Osteoblast (primary cell): Measurements from ENCODE around the gene LOXL3. TPM values are rescaled to one million over a fixed set of nuclear protein-coding genes. Genes with fewer than 3 reads are reported as not detected.

ENCODE experiments used
- DNase-seq: peaks from one replicate; pipeline ENCODE4 v3.0.0; 2011; ENCODE audit warnings: low spot score, mixed read lengths; ENCODE audit not compliant: insufficient read length; ENCODE audit errors: missing footprints
- H2AFZ ChIP-seq: 2 replicates; pipeline ENCODE4 v1.6.0; 2011; ENCODE audit warnings: mild to moderate bottlenecking, low read length
- H3K27ac ChIP-seq: 2 replicates; pipeline ENCODE4 v1.5.1; 2011; ENCODE audit warnings: mild to moderate bottlenecking, low read depth, low read length, moderate library complexity
- H3K27me3 ChIP-seq: 2 replicates; pipeline ENCODE4 v1.6.0; 2012; ENCODE audit warnings: mild to moderate bottlenecking, control low read depth, inconsistent platforms, low read length, moderate library complexity; ENCODE audit not compliant: insufficient read depth
- H3K36me3 ChIP-seq: 2 replicates; pipeline ENCODE4 v1.5.1; 2011; ENCODE audit warnings: mild to moderate bottlenecking, low read length, control low read depth, moderate library complexity; ENCODE audit not compliant: insufficient read depth
- H3K4me1 ChIP-seq: 2 replicates; pipeline ENCODE4 v1.5.1; 2011; ENCODE audit warnings: mild to moderate bottlenecking, low read length, control low read depth, moderate library complexity; ENCODE audit not compliant: insufficient read depth
- H3K4me2 ChIP-seq: 2 replicates; pipeline ENCODE4 v1.6.0; 2011; ENCODE audit warnings: mild to moderate bottlenecking, low read length; ENCODE audit not compliant: insufficient read depth
- H3K4me3 ChIP-seq: fragments of 200-600 bp; sonication (generic); 3 replicates; pipeline ENCODE4 v1.5.1; 2012; ENCODE audit warnings: mild to moderate bottlenecking, low read length, inconsistent platforms; ENCODE audit not compliant: insufficient read depth
- H3K79me2 ChIP-seq: 2 replicates; pipeline ENCODE4 v1.6.0; 2012; ENCODE audit warnings: mild to moderate bottlenecking, low read length, control low read depth, inconsistent platforms; ENCODE audit not compliant: insufficient read depth
- H3K9me3 ChIP-seq: 2 replicates; pipeline ENCODE4 v1.5.1; 2011; ENCODE audit warnings: low read depth, low read length, control low read depth
- H4K20me1 ChIP-seq: 2 replicates; pipeline ENCODE4 v1.6.0; 2012; ENCODE audit warnings: mild to moderate bottlenecking, low read length, control low read depth; ENCODE audit not compliant: insufficient read depth
- CTCF ChIP-seq: IDR thresholded peaks from 2 replicates; pipeline ENCODE4 v1.5.1; 2011; ENCODE audit warnings: mild to moderate bottlenecking, low read depth, low read length, moderate library complexity; ENCODE audit errors: extremely low read depth
- total RNA-seq: library from RNA; depleted of rRNA; stranded (reverse); fragments of >200 nt; gene quantifications from 2 replicates; pipeline ENCODE4 v1.2.3, GENCODE V29; 2012

Gene LOXL3
- total RNA-seq, 1 donor = 97.4 TPM

GRCh38 chr2:74515271-74515980 lies 38.3 kb downstream of the LOXL3 start:
- Histone ChIP-seq H3K27me3 (peaks cover 94% of the 10 kb centered on the region), H3K36me3 (no peaks in the 10 kb centered on the region), H3K9me3 (no peaks in the 10 kb centered on the region), H3K79me2 (no peaks in the 10 kb centered on the region), H3K4me3 (no peak overlapping the region), H3K4me1 (peaks cover 6% of the 10 kb centered on the region), H3K27ac (no peak overlapping the region), H2AFZ (no peak overlapping the region), H4K20me1 (no peaks in the 10 kb centered on the region), H3K4me2 (no peak overlapping the region)
- peak; percentile 77 for DNase-seq
- no peak for TF ChIP-seq CTCF

- no peak within 1 kb of the TSS for H2AFZ ChIP-seq
- H3K27ac ChIP-seq = no peak within 1 kb of the TSS
- DNase-seq = peak; percentile 86
- H3K27me3 ChIP-seq = peaks cover 86% of the 10 kb centered on the region
- H3K36me3 ChIP-seq = no peaks in the 10 kb centered on the region
- H3K79me2 ChIP-seq = no peaks in the 10 kb centered on the region
- TF ChIP-seq CTCF = no peak
- H4K20me1 ChIP-seq = no peaks in the 10 kb centered on the region
- H3K4me3 ChIP-seq = no peak within 1 kb of the TSS
- H3K4me2 ChIP-seq = no peak within 1 kb of the TSS
- H3K9me3 ChIP-seq = no peaks in the 10 kb centered on the region
- peaks cover 6% of the 10 kb centered on the region for H3K4me1 ChIP-seq
Observed at GRCh38 chr2:74514368-74515270, 39.1 kb downstream of the LOXL3 start, which contains the start of gene TLX2. Gene TLX2 (plus strand): TSS chr2:74514450. CDS start chr2:74514807, 357 bp downstream.

GRCh38 chr2:74513605-74514367 lies 40.0 kb downstream of the LOXL3 start:
- H3K79me2 ChIP-seq = no peaks in the 10 kb centered on the region
- no peaks in the 10 kb centered on the region for H3K36me3 ChIP-seq
- no peak overlapping the region for H3K27ac ChIP-seq
- H3K4me3 ChIP-seq = no peak overlapping the region
- peaks cover 6% of the 10 kb centered on the region for H3K4me1 ChIP-seq
- no peak overlapping the region for H2AFZ ChIP-seq
- H3K9me3 ChIP-seq = no peaks in the 10 kb centered on the region
- H4K20me1 ChIP-seq = no peaks in the 10 kb centered on the region
- peaks cover 78% of the 10 kb centered on the region for H3K27me3 ChIP-seq
- H3K4me2 ChIP-seq = no peak overlapping the region
- peak; percentile 90 for DNase-seq
- TF ChIP-seq CTCF = no peak
